B cell (primary cell): ENCODE results near the gene SLIT3. TPM values are rescaled to one million over a fixed set of nuclear protein-coding genes. Genes with fewer than 3 reads are reported as not detected.

Experiments used
- ATAC-seq: fragments of 200-7000 bp; cut with Tn5 transposase; one replicate; pipeline ENCODE4 v1.10.0; 2021; ENCODE audit warnings: low read depth, mild to moderate bottlenecking, moderate number of reproducible peaks, moderate library complexity
- CTCF ChIA-PET: fragments of 350-600 bp; sonication (Branson Sonifier 250); formaldehyde crosslinking; loops from one replicate; lab custom pipeline; 2021; ENCODE audit warnings: antibody characterized with exemption, inconsistent platforms; lab: Charles Lee
- POLR2A ChIA-PET: fragments of 350-600 bp; sonication (Branson Sonifier 250); formaldehyde crosslinking; loops from one replicate; lab custom pipeline; 2021; ENCODE audit warnings: antibody characterized with exemption; lab: Charles Lee
- DNase-seq: peaks from one replicate; pipeline ENCODE4 v3.0.0; 2013
- H2AFZ ChIP-seq: 2 replicates; pipeline ENCODE4 v1.6.1; 2012; ENCODE audit warnings: mild to moderate bottlenecking, low read depth, low read length; ENCODE audit not compliant: insufficient read depth, poor library complexity, severe bottlenecking
- H3K27ac ChIP-seq, 2 donors: 1 replicate in 1 of 2; 2 replicates in 1 of 2; pipeline ENCODE4 v1.5.1; 2012 to 2013; ENCODE audit warnings: low read length in 2 of 2, mild to moderate bottlenecking in 2 of 2, moderate library complexity in 1 of 2
- H3K27me3 ChIP-seq, 4 experiments: fragments of 200-600 bp in 1 of 4; sonication (generic) in 1 of 4; replicated peaks in 1 of 4; 1 replicate in 2 of 4; 2 replicates in 2 of 4; pipeline versions ENCODE4 v1.6.1 to v1.7.0; 2013 to 2016; ENCODE audit warnings: low read length in 3 of 4, mild to moderate bottlenecking in 2 of 4, mixed read lengths in 1 of 4, moderate library complexity in 1 of 4; ENCODE audit not compliant: insufficient read depth in 4 of 4, control insufficient read depth in 3 of 4; ENCODE audit errors: control extremely low read depth in 1 of 4
- H3K36me3 ChIP-seq, 2 experiments: replicated peaks in 1 of 2; 1 replicate in 1 of 2; 2 replicates in 1 of 2; pipeline versions ENCODE4 v1.6.1 to v1.7.1; 2013; ENCODE audit warnings: low read length in 1 of 2; ENCODE audit not compliant: insufficient read depth in 2 of 2, control insufficient read depth in 1 of 2; ENCODE audit errors: control extremely low read depth in 1 of 2, extremely low read depth in 1 of 2
- H3K4me1 ChIP-seq, 2 donors: fragments of 200-600 bp in 1 of 2; sonication (generic) in 1 of 2; 1 replicate in 1 of 2; 2 replicates in 1 of 2; pipeline versions ENCODE4 v1.5.1 to v1.6.1; 2013 to 2017; ENCODE audit warnings: low read length in 2 of 2; ENCODE audit not compliant: control insufficient read depth in 2 of 2, insufficient read depth in 2 of 2
- H3K4me2 ChIP-seq: replicated peaks from 2 replicates; pipeline ENCODE3; 2012; ENCODE audit warnings: mild to moderate bottlenecking, low read depth, low read length; ENCODE audit not compliant: poor library complexity, severe bottlenecking
- H3K4me3 ChIP-seq, 5 experiments: fragments of 200-600 bp in 1 of 5; sonication (generic) in 1 of 5; 1 replicate in 3 of 5; 2 replicates in 2 of 5; pipeline versions ENCODE4 v1.5.1 to v1.7.0; 2011 to 2016; ENCODE audit warnings: low read length in 4 of 5, mild to moderate bottlenecking in 4 of 5, low read depth in 2 of 5, control low read depth in 1 of 5, moderate library complexity in 1 of 5; ENCODE audit not compliant: insufficient read depth in 1 of 5; ENCODE audit errors: control extremely low read depth in 1 of 5, extremely low read depth in 1 of 5
- H3K79me2 ChIP-seq: fragments of 200-600 bp; sonication (generic); one replicate; pipeline ENCODE4 v1.6.0; 2016; ENCODE audit warnings: low read length; ENCODE audit not compliant: control insufficient read depth, insufficient read depth
- H3K9ac ChIP-seq: fragments of 200-600 bp; sonication (generic); 2 replicates; pipeline ENCODE4 v1.6.1; 2017; ENCODE audit warnings: mild to moderate bottlenecking, low read length, moderate library complexity
- H3K9me3 ChIP-seq, 3 donors: one replicate each; pipeline versions ENCODE4 v1.6.1 to v1.7.1; 2013; ENCODE audit warnings: low read length in 2 of 3; ENCODE audit not compliant: control insufficient read depth in 2 of 3, insufficient read depth in 1 of 3; ENCODE audit errors: control extremely low read depth in 1 of 3
- H4K20me1 ChIP-seq: 2 replicates; pipeline ENCODE4 v1.6.0; 2012; ENCODE audit warnings: mild to moderate bottlenecking, low read length; ENCODE audit not compliant: insufficient read depth, control insufficient read depth, poor library complexity, severe bottlenecking
- H3K27ac Mint-ChIP-seq: one replicate; pipeline ENCODE4 v1.8.0; 2021; ENCODE audit warnings: mixed read lengths
- H3K27me3 Mint-ChIP-seq: one replicate; pipeline ENCODE4 v1.8.0; 2021; ENCODE audit warnings: mixed read lengths
- H3K4me1 Mint-ChIP-seq: one replicate; pipeline ENCODE4 v1.8.0; 2021; ENCODE audit warnings: mixed read lengths
- H3K4me3 Mint-ChIP-seq: one replicate; pipeline ENCODE4 v1.8.0; 2021; ENCODE audit warnings: mixed read lengths
- H3K9me3 Mint-ChIP-seq: one replicate; pipeline ENCODE4 v1.8.0; 2022; ENCODE audit warnings: mixed read lengths; ENCODE audit not compliant: insufficient read depth
- CTCF ChIP-seq: fragments of 200-600 bp; IDR thresholded peaks from one replicate; pipeline ENCODE4 v1.8.0; 2022; ENCODE audit warnings: antibody characterized with exemption, mild to moderate bottlenecking
- EZH2 ChIP-seq: IDR thresholded peaks from 2 replicates; pipeline ENCODE4 v1.6.1; 2012; ENCODE audit warnings: borderline replicate concordance, low read depth, mild to moderate bottlenecking, moderate library complexity, low read length; ENCODE audit not compliant: insufficient read depth, poor library complexity, severe bottlenecking
- WGBS: methylation state at CpG from one replicate; pipeline ENCODE4 v1.1.5; 2013; ENCODE audit warnings: missing lambda C conversion rate; ENCODE audit not compliant: insufficient coverage; 5-methylcytosine and 5-hydroxymethylcytosine counted together
- intact Hi-C: fragments of 100-400 bp; cut with micrococcal nuclease; formaldehyde crosslinking; loops from one replicate; pipeline ENCODE4 v1.10.0; 2022
- polyA plus RNA-seq: library from polyadenylated mRNA; depleted of rRNA; stranded (reverse); fragments of >200 nt; gene quantifications from 2 replicates; pipeline ENCODE4 v1.2.3, GENCODE V29; 2012
- total RNA-seq, 2 donors: library from RNA; stranded (reverse); fragments of 120-200 nt in 1 of 2; gene quantifications; 1 replicate in 1 of 2; 2 replicates in 1 of 2; pipeline versions ENCODE4 v1.2.3 to v1.2.4, GENCODE V29; 2013 to 2022

SLIT3 gene
- total and polyA plus RNA-seq, 2 donors (not counting 1 experiment from before 2014, with no cell fraction given), result not detected

DNA sequence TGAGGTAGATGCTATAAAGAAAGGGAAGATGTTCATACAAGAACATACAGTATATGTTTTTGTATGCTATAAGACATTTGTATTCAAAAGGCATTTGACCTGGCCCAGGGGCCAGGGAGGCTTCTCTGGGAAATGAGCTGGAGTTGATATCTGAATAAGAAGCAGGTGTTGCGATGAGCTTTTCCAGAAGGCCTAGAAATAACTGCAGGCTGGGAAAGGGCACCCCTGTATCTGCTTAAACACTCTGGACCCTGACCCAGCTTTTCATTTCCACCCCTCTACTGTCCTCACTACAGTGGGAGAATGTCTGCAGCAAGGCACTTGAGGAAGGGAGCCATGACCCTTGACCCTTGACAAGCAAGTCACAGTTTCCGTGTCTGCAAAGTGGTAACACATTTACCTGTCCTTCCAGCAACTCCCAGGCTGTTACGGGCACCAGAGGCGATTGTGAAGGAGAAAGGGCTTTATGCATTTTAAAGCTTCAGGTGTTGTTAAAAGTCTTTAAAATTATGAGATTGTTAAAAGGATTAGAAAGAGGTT, 633.6 kb downstream of the SLIT3 start:
- CTCF ChIA-PET, result interaction anchor here (0.6 kb wide), 1 partner anchor 15 kb away, joined by 3 read pairs; no protein-coding TSS in a partner anchor
- no peak overlapping the region for H3K9ac ChIP-seq
- intact Hi-C loops, result no loop called here

GRCh38 chr5:168666356-168666755, 634.6 kb downstream of the SLIT3 start:
- no peaks in the 10 kb centered on the region for H3K79me2 ChIP-seq
- no peak overlapping the region for H3K4me3 ChIP-seq
- ATAC-seq (no peak), DNase-seq (no peak)
- no peak overlapping the region for H2AFZ ChIP-seq
- intact Hi-C loops, result no loop called here
- Mint-ChIP-seq H3K27ac (no peak overlapping the region), H3K4me1 (no peaks in the 10 kb centered on the region), H3K9me3 (no peaks in the 10 kb centered on the region), H3K4me3 (no peak overlapping the region), H3K27me3 (peaks cover 18% of the 10 kb centered on the region)
- H4K20me1 ChIP-seq, result no peaks in the 10 kb centered on the region
- H3K36me3 ChIP-seq, result no peaks in the 10 kb centered on the region
- H3K4me1 ChIP-seq, result no peaks in the 10 kb centered on the region
- CTCF ChIA-PET, result no interaction called here
- no peaks in the 10 kb centered on the region for H3K9me3 ChIP-seq
- H3K27me3 ChIP-seq, result peaks cover 0 to 3% (median 0%) of the 10 kb centered on the region in 4 experiments
- TF ChIP-seq CTCF (no peak), EZH2 (no peak)
- no peak overlapping the region for H3K9ac ChIP-seq
- H3K27ac ChIP-seq, result no peak overlapping the region
- H3K4me2 ChIP-seq, result no peak overlapping the region
- WGBS, result 93% methylated on average over 16 of the region's 17 CpGs
- POLR2A ChIA-PET, result no interaction called here

More for the DNA sequence above, 633.6 kb downstream of the SLIT3 start:
- no peak for ATAC-seq
- Histone ChIP-seq H4K20me1 (no peaks in the 10 kb centered on the region), H3K4me3 (no peak overlapping the region), H2AFZ (no peak overlapping the region), H3K4me1 (no peaks in the 10 kb centered on the region), H3K9me3 (no peaks in the 10 kb centered on the region), H3K27me3 (peaks cover 0 to 3% (median 0%) of the 10 kb centered on the region in 4 experiments), H3K27ac (no peak overlapping the region), H3K36me3 (no peaks in the 10 kb centered on the region), H3K79me2 (no peaks in the 10 kb centered on the region), H3K4me2 (no peak overlapping the region)
- H3K4me3 Mint-ChIP-seq, result no peak overlapping the region
- 100% methylated on average over 2 of the region's 4 CpGs for WGBS
- no peaks in the 10 kb centered on the region for H3K9me3 Mint-ChIP-seq
- H3K27ac Mint-ChIP-seq, result no peak overlapping the region
- no peak for DNase-seq
- POLR2A ChIA-PET, result no interaction called here
- peaks cover 16% of the 10 kb centered on the region for H3K27me3 Mint-ChIP-seq
- H3K4me1 Mint-ChIP-seq, result no peaks in the 10 kb centered on the region
- TF ChIP-seq EZH2 (no peak), CTCF (no peak)
